GM23338 (cell line): ENCODE measurements around the gene TMEM255B. TPM values are rescaled to one million over a fixed set of nuclear protein-coding genes. Genes with fewer than 3 reads are reported as not detected.

Source experiments
- ATAC-seq: fragments of 200-7000 bp; cut with Tn5 transposase; 3 replicates; pipeline ENCODE4 v1.9.1; 2020
- DNase-seq: peaks from one replicate; pipeline ENCODE4 v3.0.0-alpha.2; 2015; ENCODE audit warnings: low spot score
- H2AFZ ChIP-seq: fragments of 200-600 bp; sonication (generic); 2 replicates; pipeline ENCODE4 v1.8.0; 2016; ENCODE audit warnings: antibody characterized with exemption, mild to moderate bottlenecking, moderate library complexity
- H3F3A ChIP-seq: fragments of 200-600 bp; sonication (generic); replicated peaks from 2 replicates; pipeline ENCODE4 v1.8.0; 2017; ENCODE audit warnings: antibody characterized with exemption, mixed run types, low read depth
- H3K27ac ChIP-seq: fragments of 200-600 bp; sonication (generic); 2 replicates; pipeline ENCODE4 v1.6.1; 2016; ENCODE audit warnings: low read depth
- H3K27me3 ChIP-seq: fragments of 200-600 bp; sonication (generic); 2 replicates; pipeline ENCODE4 v1.8.0; 2016; ENCODE audit warnings: mild to moderate bottlenecking, mixed run types, moderate library complexity; ENCODE audit not compliant: insufficient read depth
- H3K36me3 ChIP-seq: fragments of 200-600 bp; sonication (generic); 2 replicates; pipeline ENCODE4 v1.8.0; 2016; ENCODE audit warnings: mild to moderate bottlenecking; ENCODE audit not compliant: insufficient read depth
- H3K4me1 ChIP-seq: fragments of 200-600 bp; sonication (generic); 2 replicates; pipeline ENCODE4 v1.8.0; 2016; ENCODE audit warnings: mild to moderate bottlenecking, moderate library complexity; ENCODE audit not compliant: insufficient read depth
- H3K4me2 ChIP-seq: fragments of 200-600 bp; sonication (generic); 2 replicates; pipeline ENCODE4 v1.7.1; 2017; ENCODE audit warnings: mixed run types
- H3K4me3 ChIP-seq: fragments of 200-600 bp; sonication (generic); 2 replicates; pipeline ENCODE4 v1.6.1; 2016; ENCODE audit warnings: mixed run types
- H3K79me2 ChIP-seq: fragments of 200-600 bp; sonication (generic); replicated peaks from 2 replicates; pipeline ENCODE4 v1.8.0; 2017; ENCODE audit warnings: mild to moderate bottlenecking; ENCODE audit not compliant: insufficient read depth
- H3K9me2 ChIP-seq: fragments of 200-600 bp; sonication (generic); 2 replicates; pipeline ENCODE4 v1.8.0; 2017; ENCODE audit not compliant: insufficient read depth
- H4K20me1 ChIP-seq: fragments of 200-600 bp; sonication (generic); replicated peaks from 2 replicates; pipeline ENCODE4 v1.8.0; 2017; ENCODE audit warnings: mild to moderate bottlenecking; ENCODE audit not compliant: insufficient read depth
- H3K27ac Mint-ChIP-seq: 2 replicates; pipeline ENCODE4 v1.8.0; 2020; ENCODE audit warnings: inconsistent platforms, mild to moderate bottlenecking, moderate library complexity, mixed read lengths
- H3K27me3 Mint-ChIP-seq: 3 replicates; pipeline ENCODE4 v1.8.0; 2022; ENCODE audit warnings: low read depth, mild to moderate bottlenecking, moderate library complexity, mixed read lengths, inconsistent platforms; ENCODE audit not compliant: insufficient read depth, poor library complexity
- H3K36me3 Mint-ChIP-seq: 3 replicates; pipeline ENCODE4 v1.8.0; 2021; ENCODE audit warnings: low read depth, mild to moderate bottlenecking, inconsistent platforms, moderate library complexity, mixed read lengths
- H3K4me1 Mint-ChIP-seq: 3 replicates; pipeline ENCODE4 v1.8.0; 2020; ENCODE audit warnings: mild to moderate bottlenecking, inconsistent platforms, mixed read lengths
- H3K4me3 Mint-ChIP-seq: 3 replicates; pipeline ENCODE4 v1.8.0; 2021; ENCODE audit warnings: moderate library complexity, mild to moderate bottlenecking, inconsistent platforms, mixed read lengths
- H3K9me3 Mint-ChIP-seq: 3 replicates; pipeline ENCODE4 v1.8.0; 2020; ENCODE audit warnings: moderate library complexity, mild to moderate bottlenecking, inconsistent platforms, mixed read lengths
- CREB1 ChIP-seq: fragments of 250-450 bp; sonication (Bioruptor Pico); IDR thresholded peaks from 2 replicates; pipeline ENCODE4 v1.5.0; 2020; ENCODE audit warnings: low read depth, mild to moderate bottlenecking, moderate library complexity
- NANOG ChIP-seq: IDR thresholded peaks from 2 replicates; pipeline ENCODE4 v1.6.1; 2016; ENCODE audit warnings: antibody characterized with exemption, borderline replicate concordance
- POLR2AphosphoS5 ChIP-seq: IDR thresholded peaks from 2 replicates; pipeline ENCODE4 v1.6.1; 2016; ENCODE audit warnings: antibody characterized with exemption, low read depth
- ZNF114 ChIP-seq: fragments of 250-450 bp; sonication (Bioruptor Pico); IDR thresholded peaks from 2 replicates; pipeline ENCODE4 v1.5.0; 2020; ENCODE audit warnings: mild to moderate bottlenecking, moderate library complexity
- polyA plus RNA-seq: library from polyadenylated mRNA; unstranded; fragments of >200 nt; fragmentation: Nextera tagmentation; extraction: Ambion mirVana; gene quantifications from 2 replicates; pipeline ENCODE4 v1.2.1, GENCODE V29; 2016
- total RNA-seq: library from RNA; depleted of rRNA; stranded (reverse); fragments of >200 nt; shearing (Covaris generic); gene quantifications from 2 replicates; pipeline ENCODE4 v1.2.3, GENCODE V29; 2014
- TF ChIP-seq, protein P1 (sequence below), 2 experiments: fragments of 200-600 bp in 1 of 2; sonication (generic) in 1 of 2; conservative IDR thresholded peaks; 2 replicates each; pipeline versions ENCODE4 v1.5.1 to v1.6.1; 2016 to 2017; ENCODE audit warnings: antibody characterized with exemption in 2 of 2, low read depth in 2 of 2, mild to moderate bottlenecking in 2 of 2, moderate library complexity in 1 of 2
- TF ChIP-seq, protein P2 (sequence below): fragments of 250-450 bp; sonication (Bioruptor Pico); IDR thresholded peaks from 2 replicates; pipeline ENCODE4 v1.5.0; 2020; ENCODE audit warnings: mild to moderate bottlenecking, moderate library complexity
- TF ChIP-seq, protein P3 (sequence below): IDR thresholded peaks from 2 replicates; pipeline ENCODE4 v1.6.1; 2016; ENCODE audit warnings: antibody characterized with exemption

Gene TMEM255B
- total and polyA plus RNA-seq, 2 experiments from 2014 or later, result 0.69 to 4.4 TPM

DNA sequence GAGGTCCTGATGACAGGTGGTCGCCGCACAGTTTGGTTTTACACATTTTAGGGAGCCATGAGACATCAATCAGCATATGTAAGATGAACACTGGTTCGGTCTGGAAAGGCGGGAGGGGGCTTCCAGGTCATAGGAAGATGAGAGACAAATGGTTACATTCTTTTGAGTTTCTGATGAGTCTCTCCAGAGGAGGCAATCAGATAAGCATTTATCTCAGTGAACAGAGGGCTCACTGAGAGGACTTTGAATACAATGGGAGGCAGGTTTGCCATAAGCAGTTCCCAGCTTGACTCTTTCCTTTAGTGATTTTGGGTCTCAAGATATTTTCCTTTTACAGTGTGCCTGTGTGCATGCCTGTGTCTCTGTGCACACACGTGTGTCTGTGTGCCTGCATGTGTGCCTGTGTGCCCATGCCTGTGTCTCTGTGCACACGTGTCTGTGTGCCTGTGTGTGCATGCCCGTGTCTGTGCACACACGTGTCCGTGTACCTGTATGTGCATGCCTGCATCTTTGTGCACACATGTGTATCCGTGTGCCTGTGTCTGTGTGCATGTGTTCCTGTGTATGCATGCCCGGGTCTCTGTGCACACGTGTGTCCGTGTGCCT lies 35.5 kb upstream of the TMEM255B start:
- 0 out of 2 replicates have a peak, but pooled peaks cover 4% of the 10 kb centered on the region for H3K4me1 ChIP-seq
- no peaks in the 10 kb centered on the region for H3K79me2 ChIP-seq
- TF ChIP-seq, protein P1, sequence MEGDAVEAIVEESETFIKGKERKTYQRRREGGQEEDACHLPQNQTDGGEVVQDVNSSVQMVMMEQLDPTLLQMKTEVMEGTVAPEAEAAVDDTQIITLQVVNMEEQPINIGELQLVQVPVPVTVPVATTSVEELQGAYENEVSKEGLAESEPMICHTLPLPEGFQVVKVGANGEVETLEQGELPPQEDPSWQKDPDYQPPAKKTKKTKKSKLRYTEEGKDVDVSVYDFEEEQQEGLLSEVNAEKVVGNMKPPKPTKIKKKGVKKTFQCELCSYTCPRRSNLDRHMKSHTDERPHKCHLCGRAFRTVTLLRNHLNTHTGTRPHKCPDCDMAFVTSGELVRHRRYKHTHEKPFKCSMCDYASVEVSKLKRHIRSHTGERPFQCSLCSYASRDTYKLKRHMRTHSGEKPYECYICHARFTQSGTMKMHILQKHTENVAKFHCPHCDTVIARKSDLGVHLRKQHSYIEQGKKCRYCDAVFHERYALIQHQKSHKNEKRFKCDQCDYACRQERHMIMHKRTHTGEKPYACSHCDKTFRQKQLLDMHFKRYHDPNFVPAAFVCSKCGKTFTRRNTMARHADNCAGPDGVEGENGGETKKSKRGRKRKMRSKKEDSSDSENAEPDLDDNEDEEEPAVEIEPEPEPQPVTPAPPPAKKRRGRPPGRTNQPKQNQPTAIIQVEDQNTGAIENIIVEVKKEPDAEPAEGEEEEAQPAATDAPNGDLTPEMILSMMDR (conservative IDR thresholded peaks at IDR 0.05; ENCODE audit: low read depth in 2 of 2), result no peak
- TF ChIP-seq CREB1 (CRISPR knock-in tag) (no peak), ZNF114 (no peak), POLR2AphosphoS5 (no peak), NANOG (no peak)
- TF ChIP-seq, protein P2, sequence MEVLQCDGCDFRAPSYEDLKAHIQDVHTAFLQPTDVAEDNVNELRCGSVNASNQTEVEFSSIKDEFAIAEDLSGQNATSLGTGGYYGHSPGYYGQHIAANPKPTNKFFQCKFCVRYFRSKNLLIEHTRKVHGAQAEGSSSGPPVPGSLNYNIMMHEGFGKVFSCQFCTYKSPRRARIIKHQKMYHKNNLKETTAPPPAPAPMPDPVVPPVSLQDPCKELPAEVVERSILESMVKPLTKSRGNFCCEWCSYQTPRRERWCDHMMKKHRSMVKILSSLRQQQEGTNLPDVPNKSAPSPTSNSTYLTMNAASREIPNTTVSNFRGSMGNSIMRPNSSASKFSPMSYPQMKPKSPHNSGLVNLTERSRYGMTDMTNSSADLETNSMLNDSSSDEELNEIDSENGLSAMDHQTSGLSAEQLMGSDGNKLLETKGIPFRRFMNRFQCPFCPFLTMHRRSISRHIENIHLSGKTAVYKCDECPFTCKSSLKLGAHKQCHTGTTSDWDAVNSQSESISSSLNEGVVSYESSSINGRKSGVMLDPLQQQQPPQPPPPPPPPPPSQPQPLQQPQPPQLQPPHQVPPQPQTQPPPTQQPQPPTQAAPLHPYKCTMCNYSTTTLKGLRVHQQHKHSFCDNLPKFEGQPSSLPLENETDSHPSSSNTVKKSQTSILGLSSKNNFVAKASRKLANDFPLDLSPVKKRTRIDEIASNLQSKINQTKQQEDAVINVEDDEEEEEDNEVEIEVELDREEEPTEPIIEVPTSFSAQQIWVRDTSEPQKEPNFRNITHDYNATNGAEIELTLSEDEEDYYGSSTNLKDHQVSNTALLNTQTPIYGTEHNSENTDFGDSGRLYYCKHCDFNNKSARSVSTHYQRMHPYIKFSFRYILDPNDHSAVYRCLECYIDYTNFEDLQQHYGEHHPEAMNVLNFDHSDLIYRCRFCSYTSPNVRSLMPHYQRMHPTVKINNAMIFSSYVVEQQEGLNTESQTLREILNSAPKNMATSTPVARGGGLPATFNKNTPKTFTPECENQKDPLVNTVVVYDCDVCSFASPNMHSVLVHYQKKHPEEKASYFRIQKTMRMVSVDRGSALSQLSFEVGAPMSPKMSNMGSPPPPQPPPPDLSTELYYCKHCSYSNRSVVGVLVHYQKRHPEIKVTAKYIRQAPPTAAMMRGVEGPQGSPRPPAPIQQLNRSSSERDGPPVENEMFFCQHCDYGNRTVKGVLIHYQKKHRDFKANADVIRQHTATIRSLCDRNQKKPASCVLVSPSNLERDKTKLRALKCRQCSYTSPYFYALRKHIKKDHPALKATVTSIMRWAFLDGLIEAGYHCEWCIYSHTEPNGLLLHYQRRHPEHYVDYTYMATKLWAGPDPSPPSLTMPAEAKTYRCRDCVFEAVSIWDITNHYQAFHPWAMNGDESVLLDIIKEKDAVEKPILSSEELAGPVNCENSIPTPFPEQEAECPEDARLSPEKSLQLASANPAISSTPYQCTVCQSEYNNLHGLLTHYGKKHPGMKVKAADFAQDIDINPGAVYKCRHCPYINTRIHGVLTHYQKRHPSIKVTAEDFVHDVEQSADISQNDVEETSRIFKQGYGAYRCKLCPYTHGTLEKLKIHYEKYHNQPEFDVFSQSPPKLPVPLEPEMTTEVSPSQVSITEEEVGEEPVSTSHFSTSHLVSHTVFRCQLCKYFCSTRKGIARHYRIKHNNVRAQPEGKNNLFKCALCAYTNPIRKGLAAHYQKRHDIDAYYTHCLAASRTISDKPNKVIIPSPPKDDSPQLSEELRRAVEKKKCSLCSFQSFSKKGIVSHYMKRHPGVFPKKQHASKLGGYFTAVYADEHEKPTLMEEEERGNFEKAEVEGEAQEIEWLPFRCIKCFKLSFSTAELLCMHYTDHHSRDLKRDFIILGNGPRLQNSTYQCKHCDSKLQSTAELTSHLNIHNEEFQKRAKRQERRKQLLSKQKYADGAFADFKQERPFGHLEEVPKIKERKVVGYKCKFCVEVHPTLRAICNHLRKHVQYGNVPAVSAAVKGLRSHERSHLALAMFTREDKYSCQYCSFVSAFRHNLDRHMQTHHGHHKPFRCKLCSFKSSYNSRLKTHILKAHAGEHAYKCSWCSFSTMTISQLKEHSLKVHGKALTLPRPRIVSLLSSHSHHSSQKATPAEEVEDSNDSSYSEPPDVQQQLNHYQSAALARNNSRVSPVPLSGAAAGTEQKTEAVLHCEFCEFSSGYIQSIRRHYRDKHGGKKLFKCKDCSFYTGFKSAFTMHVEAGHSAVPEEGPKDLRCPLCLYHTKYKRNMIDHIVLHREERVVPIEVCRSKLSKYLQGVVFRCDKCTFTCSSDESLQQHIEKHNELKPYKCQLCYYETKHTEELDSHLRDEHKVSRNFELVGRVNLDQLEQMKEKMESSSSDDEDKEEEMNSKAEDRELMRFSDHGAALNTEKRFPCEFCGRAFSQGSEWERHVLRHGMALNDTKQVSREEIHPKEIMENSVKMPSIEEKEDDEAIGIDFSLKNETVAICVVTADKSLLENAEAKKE (CRISPR knock-in tag), result no peak
- TF ChIP-seq, protein P3, sequence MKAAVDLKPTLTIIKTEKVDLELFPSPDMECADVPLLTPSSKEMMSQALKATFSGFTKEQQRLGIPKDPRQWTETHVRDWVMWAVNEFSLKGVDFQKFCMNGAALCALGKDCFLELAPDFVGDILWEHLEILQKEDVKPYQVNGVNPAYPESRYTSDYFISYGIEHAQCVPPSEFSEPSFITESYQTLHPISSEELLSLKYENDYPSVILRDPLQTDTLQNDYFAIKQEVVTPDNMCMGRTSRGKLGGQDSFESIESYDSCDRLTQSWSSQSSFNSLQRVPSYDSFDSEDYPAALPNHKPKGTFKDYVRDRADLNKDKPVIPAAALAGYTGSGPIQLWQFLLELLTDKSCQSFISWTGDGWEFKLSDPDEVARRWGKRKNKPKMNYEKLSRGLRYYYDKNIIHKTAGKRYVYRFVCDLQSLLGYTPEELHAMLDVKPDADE, result no peak
- no peak overlapping the region for H3K4me3 ChIP-seq
- no peak overlapping the region for H2AFZ ChIP-seq
- peaks cover 5% of the 10 kb centered on the region for H3K27me3 Mint-ChIP-seq
- no peak overlapping the region for H3K27ac ChIP-seq
- H4K20me1 ChIP-seq, result no peaks in the 10 kb centered on the region
- H3K9me3 Mint-ChIP-seq, result peaks cover 5% of the 10 kb centered on the region; the same call in 2 of the 3 replicates
- H3K36me3 Mint-ChIP-seq, result no peaks in the 10 kb centered on the region
- H3K4me3 Mint-ChIP-seq, result no peak overlapping the region
- no peak for ATAC-seq
- no peaks in the 10 kb centered on the region for H3K36me3 ChIP-seq
- H3K4me1 Mint-ChIP-seq, result peaks cover 10% of the 10 kb centered on the region; the same call in 2 of the 3 replicates
- H3K27ac Mint-ChIP-seq, result no peak overlapping the region
- H3F3A ChIP-seq, result 0 out of 2 replicates have a peak, but pooled peaks cover 4% of the 10 kb centered on the region
- no peaks in the 10 kb centered on the region for H3K27me3 ChIP-seq
- no peak overlapping the region for H3K4me2 ChIP-seq
- H3K9me2 ChIP-seq, result peaks cover 7% of the 10 kb centered on the region; the same call in 1 of the 2 replicates
- no peak for DNase-seq
